GM21423 (cell line): Measurements from ENCODE around the gene CACNA2D3.

Experiments
- ATAC-seq: cut with Tn5 transposase; IDR thresholded peaks from one replicate; pipeline ENCODE4 v1.9.1; 2021; ENCODE audit warnings: mild to moderate bottlenecking, moderate library complexity; ENCODE audit not compliant: unreplicated experiment

CACNA2D3 gene

DNA sequence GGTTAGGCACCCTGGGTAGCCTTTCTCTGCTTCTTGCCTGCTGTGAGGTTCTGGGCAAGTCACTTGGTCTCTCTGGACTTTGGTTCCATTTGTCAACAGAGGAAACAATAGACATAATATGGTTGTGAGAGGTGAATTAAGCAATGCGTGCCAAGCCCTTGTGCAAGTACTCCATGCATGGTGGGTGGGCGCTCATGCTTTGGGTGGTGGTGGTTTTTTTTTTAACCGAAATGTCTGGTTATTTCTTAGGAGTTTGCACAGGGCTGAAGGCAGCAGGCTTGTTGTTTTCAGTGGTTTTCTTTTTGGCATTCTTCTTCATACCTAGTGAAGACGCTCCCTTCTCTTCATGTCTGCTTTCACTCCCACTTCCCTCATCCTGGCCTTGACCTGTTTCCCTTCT lies 889.7 kb downstream of the CACNA2D3 start:
- no peak for ATAC-seq

DNA sequence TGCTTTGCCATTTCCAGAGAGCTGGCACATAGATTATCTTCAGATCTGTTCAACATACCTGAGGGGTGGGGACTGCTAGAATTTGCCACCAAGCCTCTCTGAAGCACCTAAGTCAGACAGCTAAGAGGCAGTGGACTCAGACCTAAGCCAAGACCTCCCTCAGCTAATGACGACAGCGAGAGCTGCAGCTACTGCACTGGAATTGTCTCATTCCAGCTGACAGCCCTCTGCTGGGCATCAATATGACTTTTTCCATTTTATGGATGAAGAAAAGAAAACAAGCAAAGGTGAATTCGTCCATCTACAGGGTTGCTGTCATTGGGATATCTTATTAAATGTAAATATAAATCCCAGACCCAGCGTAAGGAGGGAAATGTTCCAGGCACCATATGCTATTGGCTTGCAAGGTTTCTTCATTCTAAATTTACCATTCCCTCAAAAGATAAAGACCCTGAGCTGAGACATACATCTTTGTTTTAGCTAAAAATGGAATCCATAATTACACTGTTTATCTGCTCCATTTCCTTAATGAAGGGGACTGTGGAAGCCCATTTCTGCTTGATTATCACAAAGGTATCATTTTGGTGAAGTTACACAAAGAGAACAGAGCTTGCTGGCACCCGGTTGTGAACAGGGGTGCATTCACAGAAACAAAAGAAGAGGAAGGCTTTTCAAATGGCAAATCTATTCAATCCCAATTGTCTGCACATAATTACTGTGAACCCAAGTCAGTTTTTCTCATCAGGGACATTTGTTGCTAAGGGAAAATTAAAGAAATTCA lies 891.0 kb downstream of the CACNA2D3 start:
- no peak for ATAC-seq

- ATAC-seq = no peak
These were observed 891.7 kb downstream of the CACNA2D3 start for GRCh38 chr3:55014081-55014480.

GRCh38 chr3:55014906-55015305 lies 892.6 kb downstream of the CACNA2D3 start:
- ATAC-seq = no peak

- ATAC-seq = no peak
These were observed 895.5 kb downstream of the CACNA2D3 start for GRCh38 chr3:55017876-55018275.

DNA sequence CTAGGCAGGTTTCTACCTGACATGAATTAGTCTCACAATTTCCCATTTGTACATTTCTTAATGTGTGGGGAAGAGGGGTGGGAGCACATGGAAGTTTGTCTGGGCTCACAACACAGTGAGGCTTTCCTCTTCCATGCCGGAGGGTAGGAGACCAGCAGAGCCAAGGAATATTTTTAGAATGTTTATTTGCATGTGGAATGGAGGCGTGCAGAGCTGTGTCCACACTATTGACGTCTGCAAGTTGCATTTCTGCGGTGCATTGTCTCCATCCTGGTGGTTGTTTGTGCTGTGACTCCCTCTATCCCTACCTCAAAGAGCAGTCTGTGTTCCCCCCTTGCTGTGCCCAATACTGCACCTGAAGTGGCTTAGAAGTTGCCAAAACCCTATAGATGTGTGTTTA lies 908.6 kb downstream of the CACNA2D3 start:
- ATAC-seq = no peak

- ATAC-seq = no peak
These were observed 914.7 kb downstream of the CACNA2D3 start for GRCh38 chr3:55036883-55037577.

DNA sequence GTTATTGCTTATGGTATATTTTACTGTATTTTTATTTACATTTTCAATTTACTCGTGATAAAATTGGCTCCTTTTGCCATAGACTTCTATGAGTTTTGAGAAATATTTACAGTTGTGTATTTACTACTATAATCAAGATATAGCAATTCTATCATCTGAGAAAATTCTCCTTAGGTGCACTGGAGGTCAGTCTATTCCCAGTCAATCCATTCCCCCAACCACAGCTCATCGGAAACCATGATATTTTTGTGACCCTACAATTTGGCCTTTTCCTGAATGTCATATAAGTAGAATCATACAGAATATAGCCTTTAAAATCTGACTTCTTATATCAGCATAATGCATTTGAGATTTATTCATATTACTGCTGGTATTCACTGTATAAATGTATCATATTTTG lies 920.2 kb downstream of the CACNA2D3 start:
- ATAC-seq = no peak

DNA sequence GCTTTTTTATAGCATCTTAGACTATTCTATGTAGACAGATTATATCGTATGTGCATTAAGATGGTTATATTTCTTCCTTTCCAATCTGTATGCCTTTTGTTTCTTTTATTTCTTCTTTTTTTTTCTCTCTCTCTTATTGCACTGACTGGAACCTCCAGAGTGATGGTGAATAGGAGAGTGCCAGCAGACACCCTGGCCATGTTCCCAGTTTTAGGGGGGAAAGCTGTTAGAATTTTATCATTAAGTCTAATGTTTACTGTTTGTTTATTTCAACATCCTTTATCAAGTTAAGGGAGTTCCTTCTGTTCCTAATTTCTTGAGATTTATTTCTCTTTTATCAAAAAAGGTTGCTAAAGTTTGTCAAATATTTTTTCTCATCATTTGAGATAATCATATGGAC lies 922.1 kb downstream of the CACNA2D3 start:
- ATAC-seq = no peak

DNA sequence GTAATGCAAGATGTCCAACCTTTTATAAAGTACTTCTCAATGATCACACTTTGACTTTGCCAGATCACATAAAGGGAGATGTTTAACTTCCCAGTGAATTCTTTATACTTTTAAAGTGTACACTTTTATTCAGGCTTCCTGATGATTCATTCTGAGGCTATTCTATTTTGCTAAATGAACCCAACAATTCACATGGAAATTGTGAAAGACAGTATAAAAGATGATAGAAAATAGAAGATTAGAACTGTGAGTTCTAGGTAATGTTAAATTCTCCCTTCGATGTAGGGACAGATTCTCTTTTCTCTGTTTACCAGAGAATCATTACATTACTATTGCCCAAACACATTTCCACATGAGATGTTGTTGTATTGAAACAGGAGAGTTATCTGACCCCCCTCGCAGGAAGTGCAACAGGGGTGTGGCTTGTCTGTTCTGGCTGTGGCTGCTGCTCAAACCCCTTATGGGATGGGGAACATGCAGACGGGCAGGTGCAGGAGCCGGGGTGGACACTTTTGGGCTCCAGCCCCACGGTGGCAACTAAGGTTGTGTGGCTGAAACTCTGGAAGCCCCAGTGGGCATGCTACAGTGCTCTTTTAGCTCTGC lies 936.8 kb downstream of the CACNA2D3 start:
- no peak for ATAC-seq

DNA sequence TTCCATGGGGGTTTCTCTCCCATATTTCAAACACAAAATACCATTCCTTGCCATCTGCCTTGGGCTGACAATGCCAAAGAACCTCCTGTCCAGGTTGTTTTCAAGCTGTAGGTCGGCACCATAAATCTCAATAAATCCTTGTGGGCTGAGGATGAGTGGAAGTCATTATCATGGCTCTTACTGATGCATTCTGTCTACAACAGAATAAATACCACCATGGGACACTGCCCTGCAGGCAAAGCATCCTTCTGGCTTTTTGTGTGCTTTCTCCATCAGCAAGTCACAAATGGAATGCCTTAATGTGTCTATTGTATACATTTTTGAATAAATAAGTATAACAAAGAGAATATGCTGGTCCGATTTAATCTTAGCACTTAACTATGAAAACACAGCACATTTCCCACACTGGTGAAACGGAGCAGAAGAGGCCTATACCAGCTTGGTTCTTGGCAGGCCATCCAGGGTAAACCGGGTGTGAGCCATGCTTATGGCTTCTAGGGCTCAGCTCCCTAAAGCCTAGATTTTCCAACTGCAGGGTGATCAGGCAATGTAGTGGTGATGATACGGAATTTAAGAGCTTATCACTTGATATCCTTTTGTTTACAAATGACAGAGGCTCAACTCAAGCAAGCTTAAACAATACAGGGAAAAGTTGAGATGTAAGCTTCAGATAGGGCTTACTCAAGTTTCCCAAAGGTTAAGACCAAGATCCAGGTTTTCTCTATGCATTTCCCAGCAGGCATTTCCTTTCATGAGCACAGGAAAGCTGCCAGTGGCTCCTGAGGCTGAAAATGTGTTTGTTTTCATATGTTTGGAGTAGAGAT lies 938.8 kb downstream of the CACNA2D3 start:
- no peak for ATAC-seq

- ATAC-seq = no peak
These were observed 939.3 kb downstream of the CACNA2D3 start for GRCh38 chr3:55061720-55062034.

DNA sequence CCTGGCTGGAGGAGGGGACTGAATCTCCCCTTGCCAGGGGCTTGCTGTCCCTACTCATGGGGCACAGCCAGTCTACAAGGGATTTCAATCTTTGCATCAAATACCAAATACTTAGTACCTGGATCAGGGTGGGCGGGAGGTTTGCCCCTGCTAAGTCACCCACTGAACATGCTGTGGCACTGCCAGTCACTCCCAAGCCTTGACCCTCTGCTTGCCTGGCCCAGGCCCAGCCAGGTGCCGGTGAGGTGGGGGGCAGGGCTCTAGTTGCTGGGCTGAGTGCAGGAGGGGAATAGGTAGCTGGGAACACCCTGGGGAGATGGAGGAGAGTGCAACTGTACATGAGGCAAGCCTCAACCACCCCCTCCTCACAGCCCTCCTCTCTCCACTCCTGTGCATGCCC lies 941.8 kb downstream of the CACNA2D3 start:
- ATAC-seq = no peak

DNA sequence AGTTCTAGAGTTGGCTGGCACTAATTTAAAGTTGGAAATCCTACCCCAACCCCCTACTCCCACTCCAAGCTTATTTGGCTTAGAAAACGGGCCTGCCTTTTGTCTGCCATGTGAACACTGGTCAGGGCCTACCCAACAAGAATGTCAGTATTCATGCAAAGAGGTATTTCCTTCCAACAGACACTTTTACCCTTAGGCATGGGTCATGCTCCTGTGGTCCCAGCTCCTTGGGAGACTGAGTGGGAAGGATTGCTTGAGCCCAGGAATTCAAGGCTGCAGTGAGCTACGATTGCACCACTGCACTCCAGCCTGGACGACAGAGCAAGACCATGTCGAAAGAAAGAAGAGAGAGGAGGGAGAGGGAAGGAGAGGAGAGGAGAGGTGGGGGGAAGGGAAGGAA lies 943.0 kb downstream of the CACNA2D3 start:
- no peak for ATAC-seq

DNA sequence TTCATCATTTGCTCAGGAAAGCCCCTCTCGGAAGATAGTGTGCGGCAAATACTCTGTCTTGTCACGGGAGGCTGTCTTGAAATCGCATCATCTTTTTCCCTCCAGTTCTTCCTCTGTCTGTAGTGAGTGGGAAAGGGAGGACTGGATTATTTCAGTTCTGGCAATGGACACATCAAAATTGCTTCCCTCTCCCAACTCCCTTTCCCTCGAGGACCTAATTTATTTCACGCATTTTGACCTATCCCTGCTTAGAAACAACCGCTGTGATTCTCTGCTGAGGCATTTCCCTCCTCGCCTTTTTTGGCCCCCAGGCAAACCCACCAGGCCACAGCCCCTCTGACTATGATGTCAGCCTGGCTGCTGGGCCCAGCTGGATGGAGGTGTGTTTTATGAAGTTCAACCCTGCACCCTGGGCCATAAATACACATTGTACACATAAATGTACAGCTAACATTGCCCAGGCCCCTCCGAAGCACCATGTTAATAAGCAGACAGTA lies 944.2 kb downstream of the CACNA2D3 start:
- no peak for ATAC-seq

GRCh38 chr3:55069950-55070349 lies 947.6 kb downstream of the CACNA2D3 start:
- no peak for ATAC-seq

- no peak for ATAC-seq
These were observed 952.4 kb downstream of the CACNA2D3 start for GRCh38 chr3:55074796-55075195.

DNA sequence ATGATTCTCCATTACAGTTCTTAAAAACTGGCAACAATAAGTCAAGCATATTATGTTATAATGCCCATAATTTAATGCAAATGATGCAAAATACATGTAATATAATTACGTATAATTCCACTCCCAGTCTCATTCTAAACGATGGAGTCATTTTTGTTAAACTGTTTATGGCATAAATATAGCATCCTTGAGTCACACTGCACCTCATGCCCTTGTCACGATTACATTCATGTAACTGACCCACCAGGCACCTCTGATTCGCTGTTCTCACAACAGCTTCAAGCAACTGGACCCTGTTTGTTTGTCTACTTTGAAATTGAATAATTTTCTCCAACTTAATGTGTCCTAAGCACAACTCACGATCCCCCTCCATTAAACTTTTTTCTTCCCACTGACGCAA lies 953.5 kb downstream of the CACNA2D3 start:
- no peak for ATAC-seq

DNA sequence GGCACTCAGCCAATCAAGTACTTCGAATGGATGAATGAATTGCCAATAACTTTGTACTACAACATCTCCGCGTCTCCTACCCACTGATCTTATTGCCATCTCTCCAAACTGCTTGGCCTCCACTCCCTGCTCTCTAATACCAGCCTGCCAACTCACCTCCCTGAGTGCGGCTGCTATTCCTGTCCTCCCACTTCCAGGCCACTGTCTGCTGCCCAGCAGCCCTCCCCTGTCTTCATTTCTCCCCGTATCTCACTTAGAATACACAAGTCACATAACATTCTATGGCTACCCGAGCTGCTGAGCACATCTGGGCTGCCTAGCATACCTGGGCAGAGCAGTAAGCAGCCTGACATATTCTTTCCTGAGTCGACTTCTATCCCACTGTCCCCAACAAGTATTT lies 955.4 kb downstream of the CACNA2D3 start:
- ATAC-seq = no peak

DNA sequence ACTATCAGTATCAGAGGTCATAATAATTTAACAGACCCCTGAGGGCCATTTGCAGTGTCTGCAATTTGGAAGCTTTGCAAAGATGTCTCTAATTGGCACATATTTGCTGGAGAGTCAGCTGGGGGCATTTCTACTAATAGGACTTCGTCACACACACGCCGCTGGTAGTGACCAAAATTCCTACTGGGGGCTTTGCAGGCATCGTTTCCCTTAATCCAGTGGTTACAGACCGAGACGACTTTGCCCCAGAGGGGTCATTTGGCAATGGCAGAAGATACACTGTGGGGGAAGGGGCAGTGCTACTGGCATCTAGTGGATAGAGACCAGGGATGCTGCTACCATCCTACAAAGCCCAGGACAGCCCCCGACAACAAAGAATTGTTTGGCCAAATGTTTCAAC lies 956.5 kb downstream of the CACNA2D3 start:
- ATAC-seq = no peak

- ATAC-seq = no peak
These were observed 962.9 kb downstream of the CACNA2D3 start for GRCh38 chr3:55085231-55085630.
